B cell (primary cell): Measurements from ENCODE around the gene CFAP54. TPM values are rescaled to one million over a fixed set of nuclear protein-coding genes. Genes with fewer than 3 reads are reported as not detected.

ENCODE experiments used
- ATAC-seq: fragments of 200-7000 bp; cut with Tn5 transposase; one replicate; pipeline ENCODE4 v1.10.0; 2021; ENCODE audit warnings: low read depth, mild to moderate bottlenecking, moderate number of reproducible peaks, moderate library complexity
- CTCF ChIA-PET: fragments of 350-600 bp; sonication (Branson Sonifier 250); formaldehyde crosslinking; loops from one replicate; lab custom pipeline; 2021; ENCODE audit warnings: antibody characterized with exemption, inconsistent platforms; lab: Charles Lee
- POLR2A ChIA-PET: fragments of 350-600 bp; sonication (Branson Sonifier 250); formaldehyde crosslinking; loops from one replicate; lab custom pipeline; 2021; ENCODE audit warnings: antibody characterized with exemption; lab: Charles Lee
- DNase-seq: peaks from one replicate; pipeline ENCODE4 v3.0.0; 2013
- H2AFZ ChIP-seq: 2 replicates; pipeline ENCODE4 v1.6.1; 2012; ENCODE audit warnings: mild to moderate bottlenecking, low read depth, low read length; ENCODE audit not compliant: insufficient read depth, poor library complexity, severe bottlenecking
- H3K27ac ChIP-seq, 2 donors: 1 replicate in 1 of 2; 2 replicates in 1 of 2; pipeline ENCODE4 v1.5.1; 2012 to 2013; ENCODE audit warnings: low read length in 2 of 2, mild to moderate bottlenecking in 2 of 2, moderate library complexity in 1 of 2
- H3K27me3 ChIP-seq, 4 experiments: fragments of 200-600 bp in 1 of 4; sonication (generic) in 1 of 4; replicated peaks in 1 of 4; 1 replicate in 2 of 4; 2 replicates in 2 of 4; pipeline versions ENCODE4 v1.6.1 to v1.7.0; 2013 to 2016; ENCODE audit warnings: low read length in 3 of 4, mild to moderate bottlenecking in 2 of 4, mixed read lengths in 1 of 4, moderate library complexity in 1 of 4; ENCODE audit not compliant: insufficient read depth in 4 of 4, control insufficient read depth in 3 of 4; ENCODE audit errors: control extremely low read depth in 1 of 4
- H3K36me3 ChIP-seq, 2 experiments: replicated peaks in 1 of 2; 1 replicate in 1 of 2; 2 replicates in 1 of 2; pipeline versions ENCODE4 v1.6.1 to v1.7.1; 2013; ENCODE audit warnings: low read length in 1 of 2; ENCODE audit not compliant: insufficient read depth in 2 of 2, control insufficient read depth in 1 of 2; ENCODE audit errors: control extremely low read depth in 1 of 2, extremely low read depth in 1 of 2
- H3K4me1 ChIP-seq, 2 donors: fragments of 200-600 bp in 1 of 2; sonication (generic) in 1 of 2; 1 replicate in 1 of 2; 2 replicates in 1 of 2; pipeline versions ENCODE4 v1.5.1 to v1.6.1; 2013 to 2017; ENCODE audit warnings: low read length in 2 of 2; ENCODE audit not compliant: control insufficient read depth in 2 of 2, insufficient read depth in 2 of 2
- H3K4me2 ChIP-seq: replicated peaks from 2 replicates; pipeline ENCODE3; 2012; ENCODE audit warnings: mild to moderate bottlenecking, low read depth, low read length; ENCODE audit not compliant: poor library complexity, severe bottlenecking
- H3K4me3 ChIP-seq, 5 experiments: fragments of 200-600 bp in 1 of 5; sonication (generic) in 1 of 5; 1 replicate in 3 of 5; 2 replicates in 2 of 5; pipeline versions ENCODE4 v1.5.1 to v1.7.0; 2011 to 2016; ENCODE audit warnings: low read length in 4 of 5, mild to moderate bottlenecking in 4 of 5, low read depth in 2 of 5, control low read depth in 1 of 5, moderate library complexity in 1 of 5; ENCODE audit not compliant: insufficient read depth in 1 of 5; ENCODE audit errors: control extremely low read depth in 1 of 5, extremely low read depth in 1 of 5
- H3K79me2 ChIP-seq: fragments of 200-600 bp; sonication (generic); one replicate; pipeline ENCODE4 v1.6.0; 2016; ENCODE audit warnings: low read length; ENCODE audit not compliant: control insufficient read depth, insufficient read depth
- H3K9ac ChIP-seq: fragments of 200-600 bp; sonication (generic); 2 replicates; pipeline ENCODE4 v1.6.1; 2017; ENCODE audit warnings: mild to moderate bottlenecking, low read length, moderate library complexity
- H3K9me3 ChIP-seq, 3 donors: one replicate each; pipeline versions ENCODE4 v1.6.1 to v1.7.1; 2013; ENCODE audit warnings: low read length in 2 of 3; ENCODE audit not compliant: control insufficient read depth in 2 of 3, insufficient read depth in 1 of 3; ENCODE audit errors: control extremely low read depth in 1 of 3
- H4K20me1 ChIP-seq: 2 replicates; pipeline ENCODE4 v1.6.0; 2012; ENCODE audit warnings: mild to moderate bottlenecking, low read length; ENCODE audit not compliant: insufficient read depth, control insufficient read depth, poor library complexity, severe bottlenecking
- H3K27ac Mint-ChIP-seq: one replicate; pipeline ENCODE4 v1.8.0; 2021; ENCODE audit warnings: mixed read lengths
- H3K27me3 Mint-ChIP-seq: one replicate; pipeline ENCODE4 v1.8.0; 2021; ENCODE audit warnings: mixed read lengths
- H3K4me1 Mint-ChIP-seq: one replicate; pipeline ENCODE4 v1.8.0; 2021; ENCODE audit warnings: mixed read lengths
- H3K4me3 Mint-ChIP-seq: one replicate; pipeline ENCODE4 v1.8.0; 2021; ENCODE audit warnings: mixed read lengths
- H3K9me3 Mint-ChIP-seq: one replicate; pipeline ENCODE4 v1.8.0; 2022; ENCODE audit warnings: mixed read lengths; ENCODE audit not compliant: insufficient read depth
- CTCF ChIP-seq: fragments of 200-600 bp; IDR thresholded peaks from one replicate; pipeline ENCODE4 v1.8.0; 2022; ENCODE audit warnings: antibody characterized with exemption, mild to moderate bottlenecking
- EZH2 ChIP-seq: IDR thresholded peaks from 2 replicates; pipeline ENCODE4 v1.6.1; 2012; ENCODE audit warnings: borderline replicate concordance, low read depth, mild to moderate bottlenecking, moderate library complexity, low read length; ENCODE audit not compliant: insufficient read depth, poor library complexity, severe bottlenecking
- WGBS: methylation state at CpG from one replicate; pipeline ENCODE4 v1.1.5; 2013; ENCODE audit warnings: missing lambda C conversion rate; ENCODE audit not compliant: insufficient coverage; 5-methylcytosine and 5-hydroxymethylcytosine counted together
- intact Hi-C: fragments of 100-400 bp; cut with micrococcal nuclease; formaldehyde crosslinking; loops from one replicate; pipeline ENCODE4 v1.10.0; 2022
- polyA plus RNA-seq: library from polyadenylated mRNA; depleted of rRNA; stranded (reverse); fragments of >200 nt; gene quantifications from 2 replicates; pipeline ENCODE4 v1.2.3, GENCODE V29; 2012
- total RNA-seq, 2 donors: library from RNA; stranded (reverse); fragments of 120-200 nt in 1 of 2; gene quantifications; 1 replicate in 1 of 2; 2 replicates in 1 of 2; pipeline versions ENCODE4 v1.2.3 to v1.2.4, GENCODE V29; 2013 to 2022

Gene CFAP54
- total and polyA plus RNA-seq, 2 donors (not counting 1 experiment from before 2014, with no cell fraction given) = 0.12 to 0.76 TPM

GRCh38 chr12:96502949-96503532 lies 13.7 kb downstream of the CFAP54 start:
- H2AFZ ChIP-seq = no peak overlapping the region
- 79% methylated on average over 1 of the region's 6 CpGs for WGBS
- H3K27me3 ChIP-seq = no peaks in the 10 kb centered on the region
- no peak overlapping the region for H3K4me3 ChIP-seq
- DNase-seq (no peak), ATAC-seq (no peak)
- H3K79me2 ChIP-seq = no peaks in the 10 kb centered on the region
- no peaks in the 10 kb centered on the region for H4K20me1 ChIP-seq
- peak overlapping the region; percentile 8 for H3K27ac Mint-ChIP-seq
- no peak overlapping the region for H3K27ac ChIP-seq
- peak; percentile 29 for TF ChIP-seq CTCF
- no peak for TF ChIP-seq EZH2
- CTCF ChIA-PET = interaction anchor here (1.1 to 2.0 kb wide), 4 partner anchors 11 to 14 kb away, joined by 5 to 15 read pairs (median 6); partner anchors contain the start of gene CFAP54
- no peaks in the 10 kb centered on the region for H3K9me3 Mint-ChIP-seq
- H3K4me1 Mint-ChIP-seq = peaks cover 26% of the 10 kb centered on the region
- H3K4me2 ChIP-seq = no peak overlapping the region
- H3K36me3 ChIP-seq = no peaks in the 10 kb centered on the region
- peaks cover 18 to 21% of the 10 kb centered on the region in 2 donors for H3K4me1 ChIP-seq
- no peaks in the 10 kb centered on the region for H3K9me3 ChIP-seq
- H3K27me3 Mint-ChIP-seq = no peaks in the 10 kb centered on the region
- POLR2A ChIA-PET = no interaction called here
- intact Hi-C loops = no loop called here
- no peak overlapping the region for H3K9ac ChIP-seq
- H3K4me3 Mint-ChIP-seq = no peak overlapping the region

- no peak overlapping the region for H3K27ac ChIP-seq
- CTCF ChIA-PET = interaction anchor here (1.1 to 1.5 kb wide), 4 partner anchors 10 to 16 kb away, joined by 3 to 6 read pairs (median 6); partner anchors contain the start of gene CFAP54
- DNase-seq (no peak), ATAC-seq (no peak)
- H3K9ac ChIP-seq = no peak overlapping the region
- POLR2A ChIA-PET = interaction anchor here (0.6 kb wide), 1 partner anchor 458 kb away, joined by 4 read pairs; no protein-coding TSS in a partner anchor
- H3K79me2 ChIP-seq = no peaks in the 10 kb centered on the region
- no peaks in the 10 kb centered on the region for H4K20me1 ChIP-seq
- H3K36me3 ChIP-seq = no peaks in the 10 kb centered on the region
- TF ChIP-seq EZH2 (no peak), CTCF (no peak)
- peaks cover 18 to 21% of the 10 kb centered on the region in 2 donors for H3K4me1 ChIP-seq
- no peak overlapping the region for H3K4me2 ChIP-seq
- Mint-ChIP-seq H3K27me3 (no peaks in the 10 kb centered on the region), H3K9me3 (no peaks in the 10 kb centered on the region), H3K4me3 (no peak overlapping the region), H3K4me1 (peaks cover 26% of the 10 kb centered on the region), H3K27ac (no peak overlapping the region)
- H2AFZ ChIP-seq = no peak overlapping the region
- H3K9me3 ChIP-seq = no peaks in the 10 kb centered on the region
- intact Hi-C loops = no loop called here
- no peaks in the 10 kb centered on the region for H3K27me3 ChIP-seq
- no peak overlapping the region for H3K4me3 ChIP-seq
Measured at GRCh38 chr12:96503976-96504375, 14.6 kb downstream of the CFAP54 start.
